ENCODE measurements around the gene TPT1.

The TPT1 gene

DNA sequence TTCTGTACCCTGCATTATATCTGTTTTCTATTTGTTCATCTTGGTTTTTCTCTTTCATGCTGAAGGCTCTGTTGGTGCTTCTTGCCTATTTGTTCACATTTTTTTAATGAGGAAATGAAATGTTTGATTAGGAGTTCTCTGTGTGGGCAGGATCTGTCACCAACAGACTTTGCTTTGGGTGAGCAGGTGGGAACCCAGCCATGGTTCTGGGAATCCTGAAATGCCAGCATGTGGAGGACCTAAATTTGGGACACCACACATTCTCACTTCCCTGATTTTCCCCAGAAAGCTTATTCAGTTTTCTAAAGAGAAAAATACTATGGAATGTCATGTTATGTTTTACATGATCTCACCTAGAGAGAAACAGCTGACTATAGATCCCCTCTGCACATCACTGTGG is 34.0 kb downstream of the TPT1 start:
- H3K4me2 ChIP-seq (ENCODE audit: low read length) = no peak overlapping the region
- H3K9me3 ChIP-seq (ENCODE audit: insufficient read depth, low read length) = no peaks in the 10 kb centered on the region
- no peaks in the 10 kb centered on the region for H4K20me1 ChIP-seq (ENCODE audit: insufficient read depth, low read length)
- no peak overlapping the region for H3K4me3 ChIP-seq (ENCODE audit: low read length)
- no peaks in the 10 kb centered on the region for H3K36me3 ChIP-seq (replicated peaks; ENCODE audit: low read depth, low read length)
- no peak for TF ChIP-seq EZH2phosphoT487 (IDR thresholded peaks at IDR 0.05; ENCODE audit: low read depth)
- TF ChIP-seq, protein P1, sequence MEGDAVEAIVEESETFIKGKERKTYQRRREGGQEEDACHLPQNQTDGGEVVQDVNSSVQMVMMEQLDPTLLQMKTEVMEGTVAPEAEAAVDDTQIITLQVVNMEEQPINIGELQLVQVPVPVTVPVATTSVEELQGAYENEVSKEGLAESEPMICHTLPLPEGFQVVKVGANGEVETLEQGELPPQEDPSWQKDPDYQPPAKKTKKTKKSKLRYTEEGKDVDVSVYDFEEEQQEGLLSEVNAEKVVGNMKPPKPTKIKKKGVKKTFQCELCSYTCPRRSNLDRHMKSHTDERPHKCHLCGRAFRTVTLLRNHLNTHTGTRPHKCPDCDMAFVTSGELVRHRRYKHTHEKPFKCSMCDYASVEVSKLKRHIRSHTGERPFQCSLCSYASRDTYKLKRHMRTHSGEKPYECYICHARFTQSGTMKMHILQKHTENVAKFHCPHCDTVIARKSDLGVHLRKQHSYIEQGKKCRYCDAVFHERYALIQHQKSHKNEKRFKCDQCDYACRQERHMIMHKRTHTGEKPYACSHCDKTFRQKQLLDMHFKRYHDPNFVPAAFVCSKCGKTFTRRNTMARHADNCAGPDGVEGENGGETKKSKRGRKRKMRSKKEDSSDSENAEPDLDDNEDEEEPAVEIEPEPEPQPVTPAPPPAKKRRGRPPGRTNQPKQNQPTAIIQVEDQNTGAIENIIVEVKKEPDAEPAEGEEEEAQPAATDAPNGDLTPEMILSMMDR (IDR thresholded peaks at IDR 0.05; ENCODE audit: low read depth, low read length) = no peak
- H3K27me3 ChIP-seq (ENCODE audit: low read depth, low read length) = peaks cover 29% of the 10 kb centered on the region
- H2AFZ ChIP-seq (ENCODE audit: low read depth, low read length) = no peak overlapping the region
- H3K27ac ChIP-seq (ENCODE audit: low read length) = no peak overlapping the region
- peaks cover 23% of the 10 kb centered on the region for H3K4me1 ChIP-seq (ENCODE audit: low read length)
- no peaks in the 10 kb centered on the region for H3K79me2 ChIP-seq (ENCODE audit: low read length)
- no peak overlapping the region for H3K9ac ChIP-seq (ENCODE audit: low read length)

DNA sequence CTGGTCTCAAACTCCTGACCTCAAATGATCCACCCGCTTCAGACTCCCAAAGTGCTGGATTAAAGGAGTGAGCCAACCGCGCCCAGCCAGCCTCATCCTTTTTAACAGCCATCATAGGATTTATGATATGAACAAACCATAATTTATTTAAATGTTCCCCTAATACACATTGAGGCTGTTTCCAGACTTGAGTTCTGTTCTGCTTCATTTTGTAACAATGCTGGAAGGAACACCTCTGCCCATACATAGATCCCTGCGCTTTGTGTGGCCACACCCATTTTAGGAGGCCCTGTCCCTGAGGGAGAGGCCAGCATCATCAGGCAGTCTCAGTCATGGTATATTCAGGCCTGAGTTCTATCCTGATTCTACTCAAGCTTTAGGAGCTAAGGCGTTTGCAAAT is 35.9 kb downstream of the TPT1 start:
- H2AFZ ChIP-seq (ENCODE audit: low read depth, low read length) = no peak overlapping the region
- H3K9me3 ChIP-seq (ENCODE audit: insufficient read depth, low read length) = no peaks in the 10 kb centered on the region
- no peak overlapping the region for H3K9ac ChIP-seq (ENCODE audit: low read length)
- no peaks in the 10 kb centered on the region for H3K79me2 ChIP-seq (ENCODE audit: low read length)
- H3K4me3 ChIP-seq (ENCODE audit: low read length) = no peak overlapping the region
- H3K36me3 ChIP-seq (replicated peaks; ENCODE audit: low read depth, low read length) = no peaks in the 10 kb centered on the region
- no peaks in the 10 kb centered on the region for H4K20me1 ChIP-seq (ENCODE audit: insufficient read depth, low read length)
- TF ChIP-seq, protein P1 (IDR thresholded peaks at IDR 0.05; ENCODE audit: low read depth, low read length) = no peak
- TF ChIP-seq EZH2phosphoT487 (IDR thresholded peaks at IDR 0.05; ENCODE audit: low read depth) = no peak
- no peak overlapping the region for H3K4me2 ChIP-seq (ENCODE audit: low read length)
- H3K27ac ChIP-seq (ENCODE audit: low read length) = no peak overlapping the region
- peaks cover 18% of the 10 kb centered on the region; the same call in 1 of the 2 replicates for H3K27me3 ChIP-seq (ENCODE audit: low read depth, low read length)
- peaks cover 9% of the 10 kb centered on the region for H3K4me1 ChIP-seq (ENCODE audit: low read length)

DNA sequence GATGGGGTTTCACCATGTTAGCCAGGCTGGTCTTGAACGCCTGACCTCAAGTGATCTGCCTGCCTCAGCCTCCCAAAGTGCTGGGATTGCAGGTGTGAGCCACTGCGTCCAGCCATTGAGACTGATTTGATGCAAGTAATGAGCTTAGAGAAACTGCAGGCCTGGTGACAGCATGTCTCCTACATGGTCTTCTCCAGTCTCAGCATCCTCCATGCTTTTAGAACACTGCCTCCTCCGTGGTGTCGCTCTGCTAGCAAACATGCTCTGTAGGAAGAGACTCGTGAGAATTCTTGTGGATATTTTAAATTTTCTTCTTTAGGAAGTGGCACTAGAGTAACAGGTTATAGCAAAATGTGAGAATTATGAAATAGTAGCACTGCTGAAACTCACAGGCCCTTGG is 37.1 kb downstream of the TPT1 start:
- H3K4me1 ChIP-seq (ENCODE audit: low read length) = peaks cover 3% of the 10 kb centered on the region; the same call in 1 of the 2 replicates
- H3K4me2 ChIP-seq (ENCODE audit: low read length) = no peak overlapping the region
- TF ChIP-seq, protein P1 (IDR thresholded peaks at IDR 0.05; ENCODE audit: low read depth, low read length) = no peak
- no peak for TF ChIP-seq EZH2phosphoT487 (IDR thresholded peaks at IDR 0.05; ENCODE audit: low read depth)
- H4K20me1 ChIP-seq (ENCODE audit: insufficient read depth, low read length) = no peaks in the 10 kb centered on the region
- no peak overlapping the region for H2AFZ ChIP-seq (ENCODE audit: low read depth, low read length)
- H3K27me3 ChIP-seq (ENCODE audit: low read depth, low read length) = peaks cover 14% of the 10 kb centered on the region; the same call in 1 of the 2 replicates
- H3K79me2 ChIP-seq (ENCODE audit: low read length) = no peaks in the 10 kb centered on the region
- no peaks in the 10 kb centered on the region for H3K36me3 ChIP-seq (replicated peaks; ENCODE audit: low read depth, low read length)
- H3K9ac ChIP-seq (ENCODE audit: low read length) = no peak overlapping the region
- H3K9me3 ChIP-seq (ENCODE audit: insufficient read depth, low read length) = no peaks in the 10 kb centered on the region
- no peak overlapping the region for H3K4me3 ChIP-seq (ENCODE audit: low read length)
- no peak overlapping the region for H3K27ac ChIP-seq (ENCODE audit: low read length)

DNA sequence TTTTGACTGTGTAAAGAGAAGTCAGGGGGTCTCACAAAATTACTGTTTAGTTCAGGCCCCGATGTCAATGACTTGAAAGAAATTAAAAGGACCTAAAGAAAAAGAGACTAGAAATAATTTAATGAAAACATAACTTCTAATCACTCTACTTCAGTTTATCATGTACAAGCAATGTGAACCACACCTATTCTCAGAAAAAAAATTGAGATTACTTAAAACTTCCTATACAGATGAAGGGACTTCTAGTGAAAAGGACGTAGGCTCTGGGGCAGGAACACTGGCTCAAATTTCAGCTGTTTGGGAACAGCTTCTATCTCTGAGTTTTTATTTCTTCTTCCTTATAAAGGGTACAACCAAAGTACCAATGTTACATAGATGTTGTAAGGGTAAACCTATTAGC is 38.0 kb downstream of the TPT1 start:
- TF ChIP-seq, protein P1 (IDR thresholded peaks at IDR 0.05; ENCODE audit: low read depth, low read length) = no peak
- no peak for TF ChIP-seq EZH2phosphoT487 (IDR thresholded peaks at IDR 0.05; ENCODE audit: low read depth)
- Histone ChIP-seq H2AFZ (ENCODE audit: low read depth, low read length) (no peak overlapping the region), H3K9ac (ENCODE audit: low read length) (no peak overlapping the region), H3K27me3 (ENCODE audit: low read depth, low read length) (peaks cover 6% of the 10 kb centered on the region; the same call in 1 of the 2 replicates), H3K79me2 (ENCODE audit: low read length) (no peaks in the 10 kb centered on the region), H3K4me1 (ENCODE audit: low read length) (peaks cover 3% of the 10 kb centered on the region; the same call in 1 of the 2 replicates), H3K36me3 (replicated peaks; ENCODE audit: low read depth, low read length) (no peaks in the 10 kb centered on the region), H4K20me1 (ENCODE audit: insufficient read depth, low read length) (no peaks in the 10 kb centered on the region), H3K9me3 (ENCODE audit: insufficient read depth, low read length) (no peaks in the 10 kb centered on the region), H3K27ac (ENCODE audit: low read length) (no peak overlapping the region), H3K4me2 (ENCODE audit: low read length) (no peak overlapping the region), H3K4me3 (ENCODE audit: low read length) (no peak overlapping the region)

Measured in OCI-LY3 (cell line).